Neuronal stem cell (in vitro differentiated cells): ENCODE results near the gene JMJD7.

Experiments used
- DNase-seq: peaks from one replicate; pipeline ENCODE4 v3.0.0-alpha.2; 2013; ENCODE audit warnings: low spot score
- H2AFZ ChIP-seq: one replicate; pipeline ENCODE4 v1.6.1; 2013; ENCODE audit warnings: mild to moderate bottlenecking, low read length, inconsistent platforms
- H2AK5ac ChIP-seq: 2 replicates; pipeline ENCODE4 v1.6.1; 2013; ENCODE audit warnings: low read depth, mild to moderate bottlenecking, inconsistent platforms, low read length, moderate library complexity, mixed read lengths
- H2BK120ac ChIP-seq: 2 replicates; pipeline ENCODE4 v1.6.1; 2013; ENCODE audit warnings: low read depth, mild to moderate bottlenecking, inconsistent platforms, low read length, moderate library complexity, mixed read lengths
- H2BK12ac ChIP-seq: one replicate; pipeline ENCODE4 v1.6.1; 2013; ENCODE audit warnings: low read length, inconsistent platforms
- H2BK15ac ChIP-seq: 2 replicates; pipeline ENCODE4 v1.6.1; 2013; ENCODE audit warnings: mild to moderate bottlenecking, low read length, inconsistent platforms, mixed read lengths
- H2BK5ac ChIP-seq: one replicate; pipeline ENCODE4 v1.6.1; 2013; ENCODE audit warnings: inconsistent platforms, mild to moderate bottlenecking, low read length, moderate library complexity
- H3K14ac ChIP-seq: one replicate; pipeline ENCODE4 v1.6.1; 2013; ENCODE audit warnings: low read length, inconsistent platforms
- H3K18ac ChIP-seq: 2 replicates; pipeline ENCODE4 v1.6.1; 2013; ENCODE audit warnings: low read length, inconsistent platforms
- H3K23ac ChIP-seq: 2 replicates; pipeline ENCODE4 v1.6.1; 2013; ENCODE audit warnings: low read depth, mild to moderate bottlenecking, mixed read lengths, low read length, inconsistent platforms; ENCODE audit not compliant: poor library complexity
- H3K27ac ChIP-seq: replicated peaks from 3 replicates; pipeline ENCODE4 v1.5.1; 2013; ENCODE audit warnings: low read length, inconsistent platforms
- H3K27me3 ChIP-seq, 3 experiments: 2 replicates each; pipeline ENCODE4 v1.6.1; 2013; ENCODE audit warnings: low read length in 3 of 3, mild to moderate bottlenecking in 2 of 3, inconsistent platforms in 1 of 3, low read depth in 1 of 3, mixed read lengths in 1 of 3, moderate library complexity in 1 of 3; ENCODE audit not compliant: control insufficient read depth in 3 of 3, insufficient read depth in 3 of 3
- H3K36me3 ChIP-seq, 2 donors: replicated peaks in 1 of 2; 2 replicates each; pipeline ENCODE4 v1.6.1; 2013; ENCODE audit warnings: low read length in 2 of 2; ENCODE audit not compliant: control insufficient read depth in 2 of 2, insufficient read depth in 2 of 2
- H3K4ac ChIP-seq: 2 replicates; pipeline ENCODE4 v1.6.1; 2013; ENCODE audit warnings: inconsistent platforms, mild to moderate bottlenecking, low read length, moderate library complexity
- H3K4me1 ChIP-seq, 2 donors: 1 replicate in 1 of 2; 2 replicates in 1 of 2; pipeline ENCODE4 v1.6.1; 2013; ENCODE audit warnings: low read length in 2 of 2, low read depth in 1 of 2; ENCODE audit not compliant: control insufficient read depth in 2 of 2, insufficient read depth in 1 of 2
- H3K4me2 ChIP-seq: one replicate; pipeline ENCODE4 v1.6.1; 2013; ENCODE audit warnings: mild to moderate bottlenecking, low read length, inconsistent platforms; ENCODE audit not compliant: insufficient read depth, poor library complexity, severe bottlenecking
- H3K4me3 ChIP-seq, 2 donors: 2 replicates each; pipeline ENCODE4 v1.5.1; 2013; ENCODE audit warnings: low read length in 2 of 2, mild to moderate bottlenecking in 2 of 2, inconsistent platforms in 1 of 2, moderate library complexity in 1 of 2
- H3K79me1 ChIP-seq: one replicate; pipeline ENCODE4 v1.6.1; 2013; ENCODE audit warnings: low read depth, mild to moderate bottlenecking, inconsistent platforms, low read length, moderate library complexity
- H3K9ac ChIP-seq: one replicate; pipeline ENCODE4 v1.6.1; 2013; ENCODE audit warnings: mild to moderate bottlenecking, low read depth, low read length, inconsistent platforms; ENCODE audit not compliant: poor library complexity
- H3K9me3 ChIP-seq, 2 donors: replicated peaks in 1 of 2; 2 replicates each; pipeline versions ENCODE3 to v1.6.1; 2013; ENCODE audit warnings: low read length in 2 of 2, mild to moderate bottlenecking in 2 of 2, inconsistent platforms in 1 of 2, low read depth in 1 of 2, mixed read lengths in 1 of 2, moderate library complexity in 1 of 2; ENCODE audit not compliant: control insufficient read depth in 2 of 2, insufficient read depth in 1 of 2
- H4K8ac ChIP-seq: one replicate; pipeline ENCODE4 v1.6.1; 2013; ENCODE audit warnings: low read depth, mild to moderate bottlenecking, inconsistent platforms, low read length, moderate library complexity
- H4K91ac ChIP-seq: one replicate; pipeline ENCODE4 v1.6.1; 2013; ENCODE audit warnings: low read length, low read depth, mild to moderate bottlenecking, inconsistent platforms; ENCODE audit not compliant: poor library complexity
- WGBS, 2 donors: extraction: QIAGEN DNeasy Blood & Tissue Kit; methylation state at CpG; one replicate each; pipeline ENCODE4 v1.1.7; 2013; ENCODE audit warnings: missing lambda C conversion rate in 2 of 2, mixed read lengths in 1 of 2; ENCODE audit not compliant: insufficient read length in 2 of 2, insufficient replicate concordance in 1 of 2; ENCODE audit errors: extremely low coverage in 2 of 2; 5-methylcytosine and 5-hydroxymethylcytosine counted together

The JMJD7 gene

GRCh38 chr15:41780727-41781126 lies 47.2 kb upstream of the JMJD7 start:
- H3K14ac ChIP-seq, result no peak overlapping the region
- no peak overlapping the region for H2AFZ ChIP-seq
- no peak overlapping the region for H3K4me3 ChIP-seq
- H4K8ac ChIP-seq, result no peak overlapping the region
- no peak overlapping the region for H2BK5ac ChIP-seq
- H3K36me3 ChIP-seq, result no peaks in the 10 kb centered on the region
- H3K9ac ChIP-seq, result no peak overlapping the region
- no peak overlapping the region for H2BK120ac ChIP-seq
- no CpG with 5 or more reads among the region's 1 CpG for WGBS, 2 donors
- no peak overlapping the region for H2BK12ac ChIP-seq
- no peaks in the 10 kb centered on the region for H3K79me1 ChIP-seq
- H2BK15ac ChIP-seq, result no peak overlapping the region
- no peak overlapping the region for H3K4me2 ChIP-seq
- H3K9me3 ChIP-seq, result no peaks in the 10 kb centered on the region
- peaks cover 7 to 9% of the 10 kb centered on the region in 2 donors for H3K4me1 ChIP-seq
- no peak overlapping the region for H2AK5ac ChIP-seq
- H3K27me3 ChIP-seq, result no peaks in the 10 kb centered on the region
- H3K23ac ChIP-seq, result no peak overlapping the region
- H4K91ac ChIP-seq, result no peak overlapping the region
- DNase-seq, result no peak
- H3K27ac ChIP-seq, result no peak overlapping the region
- no peak overlapping the region for H3K18ac ChIP-seq
- no peak overlapping the region for H3K4ac ChIP-seq

- Histone ChIP-seq H3K4me1 (peaks cover 7 to 9% of the 10 kb centered on the region in 2 donors), H2BK120ac (no peak overlapping the region), H2BK12ac (no peak overlapping the region), H3K4me2 (no peak overlapping the region), H3K27me3 (no peaks in the 10 kb centered on the region), H3K36me3 (no peaks in the 10 kb centered on the region), H3K9ac (no peak overlapping the region), H3K9me3 (no peaks in the 10 kb centered on the region), H4K91ac (no peak overlapping the region), H4K8ac (no peak overlapping the region), H3K79me1 (no peaks in the 10 kb centered on the region), H3K27ac (no peak overlapping the region), H3K18ac (no peak overlapping the region), H3K23ac (no peak overlapping the region), H2BK15ac (no peak overlapping the region), H3K14ac (no peak overlapping the region), H2AK5ac (no peak overlapping the region), H2AFZ (no peak overlapping the region), H3K4me3 (no peak overlapping the region), H2BK5ac (no peak overlapping the region), H3K4ac (no peak overlapping the region)
- WGBS, 2 donors, result no CpG with 5 or more reads among the region's 5 CpGs
- DNase-seq, result no peak
These were observed 45.3 kb upstream of the JMJD7 start for GRCh38 chr15:41782371-41783282.

- Histone ChIP-seq H3K9ac (no peak overlapping the region), H2BK120ac (no peak overlapping the region), H3K36me3 (no peaks in the 10 kb centered on the region), H2BK5ac (no peak overlapping the region), H3K18ac (no peak overlapping the region), H3K4me2 (no peak overlapping the region), H4K8ac (no peak overlapping the region), H2BK15ac (no peak overlapping the region), H3K23ac (no peak overlapping the region), H3K27ac (no peak overlapping the region), H3K79me1 (no peaks in the 10 kb centered on the region), H3K14ac (no peak overlapping the region), H3K4me3 (no peak overlapping the region), H2BK12ac (no peak overlapping the region), H3K9me3 (no peaks in the 10 kb centered on the region), H3K27me3 (no peaks in the 10 kb centered on the region), H2AK5ac (no peak overlapping the region), H3K4ac (no peak overlapping the region), H3K4me1 (peaks cover 7 to 9% of the 10 kb centered on the region in 2 donors), H4K91ac (no peak overlapping the region), H2AFZ (no peak overlapping the region)
- no CpG with 5 or more reads among the region's 1 CpG for WGBS, 2 donors
- DNase-seq, result no peak
These were observed 44.6 kb upstream of the JMJD7 start for GRCh38 chr15:41783296-41783695.

GRCh38 chr15:41788262-41788661 lies 39.6 kb upstream of the JMJD7 start:
- no peaks in the 10 kb centered on the region for H3K79me1 ChIP-seq
- no CpG with 5 or more reads among the region's 3 CpGs for WGBS, 2 donors
- no peak for DNase-seq
- no peak overlapping the region for H2BK120ac ChIP-seq
- no peak overlapping the region for H3K9ac ChIP-seq
- peaks cover 3 to 11% of the 10 kb centered on the region in 2 donors for H3K4me1 ChIP-seq
- no peak overlapping the region for H4K91ac ChIP-seq
- H2BK15ac ChIP-seq, result no peak overlapping the region
- H2AFZ ChIP-seq, result no peak overlapping the region
- H2BK12ac ChIP-seq, result no peak overlapping the region
- H3K4me2 ChIP-seq, result no peak overlapping the region
- no peaks in the 10 kb centered on the region for H3K36me3 ChIP-seq
- H3K4ac ChIP-seq, result no peak overlapping the region
- H2BK5ac ChIP-seq, result no peak overlapping the region
- no peak overlapping the region for H3K18ac ChIP-seq
- no peak overlapping the region for H3K4me3 ChIP-seq
- H2AK5ac ChIP-seq, result no peak overlapping the region
- no peaks in the 10 kb centered on the region for H3K27me3 ChIP-seq
- no peaks in the 10 kb centered on the region for H3K9me3 ChIP-seq
- no peak overlapping the region for H3K23ac ChIP-seq
- no peak overlapping the region for H3K14ac ChIP-seq
- H4K8ac ChIP-seq, result no peak overlapping the region
- H3K27ac ChIP-seq, result no peak overlapping the region
